GM13976 (cell line): Measurements from ENCODE around the gene QSER1.
"Not testable (repeated sequence)": the region's sequence is repeated elsewhere in the genome, so short reads cannot be mapped to it uniquely, and the experiment has no call there.

ENCODE experiments used
- DNase-seq: peaks from one replicate; pipeline ENCODE4 v3.0.0; 2012; ENCODE audit warnings: low spot score
- in situ Hi-C: fragments of 300-500 bp; cut with MboI; formaldehyde crosslinking; loops from one replicate; pipeline ENCODE4 v1.12.0; 2022; ENCODE audit warnings: low sequenced_read_pairs, mixed read lengths, inconsistent platforms; ENCODE audit not compliant: unreplicated experiment
- TF ChIP-seq, protein P1 (sequence below): IDR thresholded peaks from 2 replicates; pipeline ENCODE4 v1.5.1; 2012; ENCODE audit warnings: borderline replicate concordance, mild to moderate bottlenecking; ENCODE audit not compliant: insufficient read depth; ENCODE audit errors: extremely low read depth, missing control alignments, control extremely low read depth

The QSER1 gene

DNA sequence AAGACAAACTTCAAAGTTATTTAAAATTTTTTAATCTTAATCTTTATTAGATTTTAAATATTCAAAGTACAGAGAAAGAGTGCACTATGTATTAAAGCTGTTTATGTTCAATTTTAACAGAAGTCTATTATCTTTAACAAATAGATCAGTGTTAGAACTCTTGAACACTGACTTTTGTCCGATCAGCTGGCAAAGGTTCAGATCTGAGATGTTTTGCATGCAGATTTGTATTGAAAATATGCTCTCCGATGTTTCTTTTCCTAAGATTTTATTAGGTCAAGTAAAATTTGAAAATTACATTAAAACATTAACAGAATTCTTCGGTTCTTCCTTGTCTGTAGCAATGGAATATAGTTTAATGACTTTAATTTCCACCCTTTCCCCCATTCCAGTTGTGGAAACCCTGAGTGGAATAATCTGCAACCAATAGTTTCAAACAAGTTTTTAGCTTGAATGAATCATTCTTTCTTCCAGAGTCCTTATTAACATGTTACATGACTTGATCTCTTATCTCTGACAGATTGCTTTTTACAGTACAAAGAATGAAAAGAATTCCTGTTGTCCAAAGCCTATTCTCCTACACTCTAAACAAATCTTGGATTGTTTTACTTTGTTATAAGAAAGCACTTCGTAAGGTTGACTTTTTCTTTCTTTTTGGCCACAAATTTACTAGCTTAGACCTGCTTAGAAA is 135.4 kb downstream of the QSER1 start:
- DNase-seq, result no peak
- in situ Hi-C loops, result no loop called here
- TF ChIP-seq, protein P1, sequence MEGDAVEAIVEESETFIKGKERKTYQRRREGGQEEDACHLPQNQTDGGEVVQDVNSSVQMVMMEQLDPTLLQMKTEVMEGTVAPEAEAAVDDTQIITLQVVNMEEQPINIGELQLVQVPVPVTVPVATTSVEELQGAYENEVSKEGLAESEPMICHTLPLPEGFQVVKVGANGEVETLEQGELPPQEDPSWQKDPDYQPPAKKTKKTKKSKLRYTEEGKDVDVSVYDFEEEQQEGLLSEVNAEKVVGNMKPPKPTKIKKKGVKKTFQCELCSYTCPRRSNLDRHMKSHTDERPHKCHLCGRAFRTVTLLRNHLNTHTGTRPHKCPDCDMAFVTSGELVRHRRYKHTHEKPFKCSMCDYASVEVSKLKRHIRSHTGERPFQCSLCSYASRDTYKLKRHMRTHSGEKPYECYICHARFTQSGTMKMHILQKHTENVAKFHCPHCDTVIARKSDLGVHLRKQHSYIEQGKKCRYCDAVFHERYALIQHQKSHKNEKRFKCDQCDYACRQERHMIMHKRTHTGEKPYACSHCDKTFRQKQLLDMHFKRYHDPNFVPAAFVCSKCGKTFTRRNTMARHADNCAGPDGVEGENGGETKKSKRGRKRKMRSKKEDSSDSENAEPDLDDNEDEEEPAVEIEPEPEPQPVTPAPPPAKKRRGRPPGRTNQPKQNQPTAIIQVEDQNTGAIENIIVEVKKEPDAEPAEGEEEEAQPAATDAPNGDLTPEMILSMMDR, result no peak

DNA sequence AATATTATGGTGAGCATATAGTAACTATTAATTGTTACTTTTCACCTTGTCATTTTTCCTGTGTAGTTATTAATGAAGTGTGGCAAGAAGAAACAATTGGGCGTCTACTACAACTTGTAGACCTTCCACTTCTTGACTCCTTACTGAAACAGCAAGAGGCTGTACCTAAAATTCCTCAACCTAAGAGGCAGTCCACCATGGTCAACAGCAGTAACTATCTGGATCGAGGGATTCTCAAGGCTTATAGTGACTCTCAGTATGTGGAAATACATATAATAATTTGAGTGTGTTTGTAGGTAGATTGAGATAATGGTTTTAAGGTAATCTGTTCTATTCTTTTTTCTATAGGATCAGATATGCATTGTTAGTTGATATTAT is 135.9 kb downstream of the QSER1 start:
- DNase-seq, result no peak
- in situ Hi-C loops, result no loop called here
- TF ChIP-seq, protein P1, result no peak

DNA sequence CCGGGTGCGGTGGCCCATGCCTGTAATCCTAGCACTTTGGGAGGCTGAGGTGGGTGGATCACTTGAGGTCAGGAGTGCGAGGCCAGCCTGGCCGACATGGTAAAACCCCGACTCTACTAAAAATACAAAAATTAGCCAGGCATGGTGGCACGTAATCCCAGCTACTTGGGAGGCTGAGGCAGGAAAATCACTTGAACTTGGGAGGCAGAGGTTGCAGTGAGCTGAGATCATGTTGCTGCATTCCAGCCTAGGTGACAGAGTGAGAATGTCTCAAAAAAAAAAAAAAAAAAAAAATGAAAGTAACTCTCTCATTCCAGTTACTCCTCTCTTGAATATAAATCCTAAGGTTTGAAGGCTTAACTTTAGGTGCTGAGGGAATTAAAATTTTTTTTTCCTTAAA is 136.6 kb downstream of the QSER1 start:
- DNase-seq, in situ Hi-C loops: not testable (repeated sequence)
